Measurements from ENCODE around the gene KAZN. TPM values are rescaled to one million over a fixed set of nuclear protein-coding genes. Genes with fewer than 3 reads are reported as not detected.

KAZN gene
- total and polyA plus RNA-seq, 2 of the 8 experiments (the other 6 are each of a cell fraction or from before 2014, with no cell fraction given): 3.7 to 11.8 TPM

DNA sequence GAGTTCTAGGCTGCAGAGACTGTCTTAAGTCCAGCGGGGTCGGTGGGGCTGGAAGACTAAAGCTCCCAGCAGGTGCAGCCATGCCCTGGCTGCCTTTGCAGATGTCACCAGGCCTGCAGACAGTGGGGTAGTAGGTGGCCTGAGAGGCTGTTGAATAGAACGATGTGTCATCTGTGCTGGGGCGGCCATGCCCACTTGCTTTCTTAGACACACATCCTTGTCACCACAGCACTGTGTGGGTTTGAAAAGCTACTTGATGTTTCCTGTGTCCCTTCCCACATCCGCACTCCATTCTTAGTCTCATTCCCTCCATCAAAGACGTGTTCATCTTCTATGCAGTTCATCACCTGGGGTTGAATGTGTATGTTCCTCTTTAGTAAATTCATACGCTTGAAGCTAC lies 370.5 kb downstream of the KAZN start (continued):
- TF ChIP-seq, protein P1, sequence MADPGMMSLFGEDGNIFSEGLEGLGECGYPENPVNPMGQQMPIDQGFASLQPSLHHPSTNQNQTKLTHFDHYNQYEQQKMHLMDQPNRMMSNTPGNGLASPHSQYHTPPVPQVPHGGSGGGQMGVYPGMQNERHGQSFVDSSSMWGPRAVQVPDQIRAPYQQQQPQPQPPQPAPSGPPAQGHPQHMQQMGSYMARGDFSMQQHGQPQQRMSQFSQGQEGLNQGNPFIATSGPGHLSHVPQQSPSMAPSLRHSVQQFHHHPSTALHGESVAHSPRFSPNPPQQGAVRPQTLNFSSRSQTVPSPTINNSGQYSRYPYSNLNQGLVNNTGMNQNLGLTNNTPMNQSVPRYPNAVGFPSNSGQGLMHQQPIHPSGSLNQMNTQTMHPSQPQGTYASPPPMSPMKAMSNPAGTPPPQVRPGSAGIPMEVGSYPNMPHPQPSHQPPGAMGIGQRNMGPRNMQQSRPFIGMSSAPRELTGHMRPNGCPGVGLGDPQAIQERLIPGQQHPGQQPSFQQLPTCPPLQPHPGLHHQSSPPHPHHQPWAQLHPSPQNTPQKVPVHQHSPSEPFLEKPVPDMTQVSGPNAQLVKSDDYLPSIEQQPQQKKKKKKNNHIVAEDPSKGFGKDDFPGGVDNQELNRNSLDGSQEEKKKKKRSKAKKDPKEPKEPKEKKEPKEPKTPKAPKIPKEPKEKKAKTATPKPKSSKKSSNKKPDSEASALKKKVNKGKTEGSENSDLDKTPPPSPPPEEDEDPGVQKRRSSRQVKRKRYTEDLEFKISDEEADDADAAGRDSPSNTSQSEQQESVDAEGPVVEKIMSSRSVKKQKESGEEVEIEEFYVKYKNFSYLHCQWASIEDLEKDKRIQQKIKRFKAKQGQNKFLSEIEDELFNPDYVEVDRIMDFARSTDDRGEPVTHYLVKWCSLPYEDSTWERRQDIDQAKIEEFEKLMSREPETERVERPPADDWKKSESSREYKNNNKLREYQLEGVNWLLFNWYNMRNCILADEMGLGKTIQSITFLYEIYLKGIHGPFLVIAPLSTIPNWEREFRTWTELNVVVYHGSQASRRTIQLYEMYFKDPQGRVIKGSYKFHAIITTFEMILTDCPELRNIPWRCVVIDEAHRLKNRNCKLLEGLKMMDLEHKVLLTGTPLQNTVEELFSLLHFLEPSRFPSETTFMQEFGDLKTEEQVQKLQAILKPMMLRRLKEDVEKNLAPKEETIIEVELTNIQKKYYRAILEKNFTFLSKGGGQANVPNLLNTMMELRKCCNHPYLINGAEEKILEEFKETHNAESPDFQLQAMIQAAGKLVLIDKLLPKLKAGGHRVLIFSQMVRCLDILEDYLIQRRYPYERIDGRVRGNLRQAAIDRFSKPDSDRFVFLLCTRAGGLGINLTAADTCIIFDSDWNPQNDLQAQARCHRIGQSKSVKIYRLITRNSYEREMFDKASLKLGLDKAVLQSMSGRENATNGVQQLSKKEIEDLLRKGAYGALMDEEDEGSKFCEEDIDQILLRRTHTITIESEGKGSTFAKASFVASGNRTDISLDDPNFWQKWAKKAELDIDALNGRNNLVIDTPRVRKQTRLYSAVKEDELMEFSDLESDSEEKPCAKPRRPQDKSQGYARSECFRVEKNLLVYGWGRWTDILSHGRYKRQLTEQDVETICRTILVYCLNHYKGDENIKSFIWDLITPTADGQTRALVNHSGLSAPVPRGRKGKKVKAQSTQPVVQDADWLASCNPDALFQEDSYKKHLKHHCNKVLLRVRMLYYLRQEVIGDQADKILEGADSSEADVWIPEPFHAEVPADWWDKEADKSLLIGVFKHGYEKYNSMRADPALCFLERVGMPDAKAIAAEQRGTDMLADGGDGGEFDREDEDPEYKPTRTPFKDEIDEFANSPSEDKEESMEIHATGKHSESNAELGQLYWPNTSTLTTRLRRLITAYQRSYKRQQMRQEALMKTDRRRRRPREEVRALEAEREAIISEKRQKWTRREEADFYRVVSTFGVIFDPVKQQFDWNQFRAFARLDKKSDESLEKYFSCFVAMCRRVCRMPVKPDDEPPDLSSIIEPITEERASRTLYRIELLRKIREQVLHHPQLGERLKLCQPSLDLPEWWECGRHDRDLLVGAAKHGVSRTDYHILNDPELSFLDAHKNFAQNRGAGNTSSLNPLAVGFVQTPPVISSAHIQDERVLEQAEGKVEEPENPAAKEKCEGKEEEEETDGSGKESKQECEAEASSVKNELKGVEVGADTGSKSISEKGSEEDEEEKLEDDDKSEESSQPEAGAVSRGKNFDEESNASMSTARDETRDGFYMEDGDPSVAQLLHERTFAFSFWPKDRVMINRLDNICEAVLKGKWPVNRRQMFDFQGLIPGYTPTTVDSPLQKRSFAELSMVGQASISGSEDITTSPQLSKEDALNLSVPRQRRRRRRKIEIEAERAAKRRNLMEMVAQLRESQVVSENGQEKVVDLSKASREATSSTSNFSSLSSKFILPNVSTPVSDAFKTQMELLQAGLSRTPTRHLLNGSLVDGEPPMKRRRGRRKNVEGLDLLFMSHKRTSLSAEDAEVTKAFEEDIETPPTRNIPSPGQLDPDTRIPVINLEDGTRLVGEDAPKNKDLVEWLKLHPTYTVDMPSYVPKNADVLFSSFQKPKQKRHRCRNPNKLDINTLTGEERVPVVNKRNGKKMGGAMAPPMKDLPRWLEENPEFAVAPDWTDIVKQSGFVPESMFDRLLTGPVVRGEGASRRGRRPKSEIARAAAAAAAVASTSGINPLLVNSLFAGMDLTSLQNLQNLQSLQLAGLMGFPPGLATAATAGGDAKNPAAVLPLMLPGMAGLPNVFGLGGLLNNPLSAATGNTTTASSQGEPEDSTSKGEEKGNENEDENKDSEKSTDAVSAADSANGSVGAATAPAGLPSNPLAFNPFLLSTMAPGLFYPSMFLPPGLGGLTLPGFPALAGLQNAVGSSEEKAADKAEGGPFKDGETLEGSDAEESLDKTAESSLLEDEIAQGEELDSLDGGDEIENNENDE (IDR thresholded peaks at IDR 0.05; ENCODE audit: insufficient replicate concordance, low read length): no peak
- TF ChIP-seq EGR1 (IDR thresholded peaks at IDR 0.05; ENCODE audit: borderline replicate concordance, low read depth, low read length) (no peak), EP300 (IDR thresholded peaks at IDR 0.05; ENCODE audit: borderline replicate concordance in 1 of 2, low read depth in 2 of 2, low read length in 2 of 2) (no peak), KDM5A (IDR thresholded peaks at IDR 0.05; ENCODE audit: low read length) (no peak)
